ENCODE data around the gene IFT74.

Gene IFT74

DNA sequence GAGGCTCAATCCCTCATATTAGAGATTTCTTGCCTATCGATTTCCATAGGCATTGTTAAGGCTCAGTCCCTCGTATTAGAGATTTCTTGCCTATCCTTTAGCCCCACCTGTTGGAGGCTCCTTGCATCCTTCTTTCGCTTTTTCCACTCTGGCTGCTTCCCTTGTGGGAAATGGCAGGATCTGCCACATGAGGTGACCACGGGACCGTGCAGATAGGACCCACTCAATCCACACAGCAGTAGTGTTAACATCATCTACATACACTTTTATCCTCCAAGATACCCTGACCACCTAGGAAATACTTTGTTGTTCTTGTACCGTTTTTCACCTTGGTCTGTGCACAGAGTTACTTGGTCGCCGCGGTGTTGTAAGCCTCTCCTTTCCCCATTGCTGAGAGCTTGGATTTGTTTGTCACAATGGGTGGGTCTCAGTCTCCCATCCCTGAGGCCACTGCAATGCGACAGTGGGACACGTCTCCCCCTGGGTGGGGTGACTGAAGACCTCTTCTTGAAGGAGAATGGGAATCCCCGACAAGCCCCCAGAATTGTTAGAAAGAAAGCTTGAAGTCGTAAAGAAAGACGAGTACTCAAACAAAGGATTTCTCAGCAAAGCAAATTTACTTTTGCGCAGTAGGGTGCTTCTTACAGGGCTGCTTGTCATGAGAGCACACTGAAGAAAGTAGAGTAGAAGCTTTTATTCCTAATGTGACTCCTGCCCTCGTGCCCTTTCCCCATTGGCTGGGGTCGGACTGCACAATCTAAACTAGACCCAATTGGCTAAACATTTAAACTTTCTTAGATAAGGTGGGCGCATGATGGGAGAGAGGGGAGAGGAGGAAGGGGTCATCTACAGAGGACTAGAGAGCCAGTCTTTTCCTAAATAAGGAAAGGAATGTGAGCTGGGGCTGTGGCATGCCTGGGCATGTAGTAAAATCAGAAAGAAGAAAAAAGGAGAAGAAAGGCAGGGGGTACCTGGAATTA lies 19.8 kb downstream of the IFT74 start:
- no peak for DNase-seq

DNA sequence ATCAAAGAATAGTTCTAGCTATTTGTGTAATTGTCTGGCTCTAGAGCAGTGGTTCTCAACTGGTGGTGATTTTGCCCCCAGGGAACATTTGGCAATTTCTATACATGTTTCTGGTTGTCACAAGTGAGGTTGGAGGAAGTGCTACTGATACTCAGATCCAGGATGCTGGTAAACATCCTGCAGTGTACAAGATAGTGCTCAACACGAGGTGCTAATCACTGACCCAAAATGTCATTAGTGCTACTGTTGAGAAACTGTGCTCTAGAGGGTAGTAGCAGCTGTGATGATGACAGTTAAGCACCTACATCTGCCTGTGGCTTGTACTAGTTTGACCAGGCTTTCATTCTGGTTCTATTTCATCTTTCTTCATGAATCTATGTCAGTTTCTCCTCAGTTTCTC lies 27.1 kb downstream of the IFT74 start:
- no peak for DNase-seq

GRCh38 chr9:26995810-26996209 lies 39.6 kb downstream of the IFT74 start:
- DNase-seq = no peak

DNA sequence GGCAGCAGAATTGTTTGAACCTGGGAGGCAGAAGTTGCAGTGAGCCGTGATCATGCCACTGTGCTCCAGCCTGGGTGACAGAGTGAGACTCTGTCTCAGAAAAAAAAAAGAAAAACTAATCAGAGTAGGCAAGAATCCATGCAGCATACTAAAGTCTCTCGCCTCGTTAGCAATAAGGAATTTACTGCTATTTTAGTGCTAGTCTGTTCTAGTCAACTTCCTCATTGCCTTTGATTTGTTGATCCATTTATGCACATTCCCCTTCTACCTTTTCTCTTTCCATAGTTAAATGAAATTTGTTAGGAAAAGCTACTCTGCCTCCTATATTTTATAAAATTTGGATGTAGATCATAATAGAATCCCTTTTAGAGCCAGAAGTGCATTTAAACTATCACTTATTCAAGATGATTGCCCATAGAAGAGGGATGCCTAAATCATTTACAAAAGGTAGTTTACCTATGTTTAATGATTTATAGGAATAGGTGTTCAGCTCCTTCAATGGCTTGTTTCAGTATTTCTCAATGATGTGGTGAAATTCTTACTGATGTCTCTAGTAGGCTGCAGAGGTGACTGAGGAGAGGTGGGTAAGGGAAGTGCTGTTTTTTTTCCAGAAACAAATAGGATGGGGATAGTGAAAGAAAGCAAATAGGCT lies 47.3 kb downstream of the IFT74 start:
- DNase-seq = no peak

- DNase-seq = no peak
Measured at GRCh38 chr9:27005491-27005890, 49.3 kb downstream of the IFT74 start, which contains the start of gene LRRC19. Gene LRRC19 (minus strand): TSS chr9:27005672. CDS start chr9:26999694, 5,978 bp downstream.

DNA sequence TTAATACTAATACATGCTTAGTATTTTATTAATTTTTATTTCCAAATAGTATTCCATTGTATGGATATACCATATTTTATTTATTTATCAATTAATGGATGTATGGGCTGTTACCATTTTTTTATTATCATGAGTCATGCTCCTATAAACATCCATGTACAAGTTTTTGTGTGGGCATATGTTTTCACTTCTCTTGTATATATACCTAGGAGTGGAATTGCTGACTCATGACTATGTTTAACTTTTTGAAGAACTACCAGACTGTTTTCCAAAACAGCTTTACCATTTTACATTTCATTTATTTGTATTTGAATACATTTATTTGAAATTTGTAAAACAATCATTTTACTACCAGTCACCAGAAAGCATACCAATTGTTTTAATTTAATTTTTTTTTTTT lies 63.4 kb downstream of the IFT74 start:
- no peak for DNase-seq

GRCh38 chr9:27022920-27023319 lies 66.7 kb downstream of the IFT74 start:
- DNase-seq = no peak

DNA sequence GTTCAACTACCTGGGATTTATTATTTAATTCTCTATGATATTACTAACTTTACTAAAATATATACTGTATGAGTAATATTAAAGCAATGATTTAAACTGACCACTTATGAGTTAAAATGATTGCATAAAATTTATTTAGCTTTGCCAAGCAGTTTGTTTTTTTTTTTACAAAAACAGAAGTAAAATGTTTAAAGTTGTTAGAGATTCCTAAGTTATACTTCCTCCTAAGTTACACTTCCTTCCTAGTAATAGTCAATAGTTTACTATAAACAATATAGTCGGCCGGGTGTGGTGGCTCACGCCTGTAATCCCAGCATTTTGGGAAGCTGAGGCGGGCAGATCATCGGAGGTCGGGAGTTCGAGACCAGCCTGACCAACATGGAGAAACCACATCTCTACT lies 73.0 kb downstream of the IFT74 start:
- DNase-seq = no peak

- peak in 2 of 4 experiments; percentile 4 to 6 for DNase-seq
Measured at GRCh38 chr9:27033815-27034403, 77.7 kb downstream of the IFT74 start.

DNA sequence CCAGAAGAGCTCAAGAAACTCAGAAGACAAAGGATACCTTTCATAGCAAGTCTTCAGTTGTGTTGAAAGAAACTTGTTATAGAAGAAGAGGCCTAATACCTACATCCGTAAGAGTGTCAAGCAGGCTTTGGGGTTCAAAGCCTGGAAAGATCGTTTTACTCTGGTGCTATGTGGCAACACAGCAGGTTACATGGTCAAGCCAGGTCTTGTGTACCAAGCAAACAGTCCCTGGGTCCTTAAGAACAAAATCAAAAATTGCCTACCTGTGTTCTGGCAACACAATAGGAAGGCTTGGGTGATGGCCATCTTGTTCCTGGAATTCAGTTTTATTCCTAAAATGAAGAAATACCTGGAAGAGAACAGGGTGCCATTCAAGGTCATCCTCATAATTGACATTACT lies 81.3 kb downstream of the IFT74 start:
- no peak for DNase-seq

DNA sequence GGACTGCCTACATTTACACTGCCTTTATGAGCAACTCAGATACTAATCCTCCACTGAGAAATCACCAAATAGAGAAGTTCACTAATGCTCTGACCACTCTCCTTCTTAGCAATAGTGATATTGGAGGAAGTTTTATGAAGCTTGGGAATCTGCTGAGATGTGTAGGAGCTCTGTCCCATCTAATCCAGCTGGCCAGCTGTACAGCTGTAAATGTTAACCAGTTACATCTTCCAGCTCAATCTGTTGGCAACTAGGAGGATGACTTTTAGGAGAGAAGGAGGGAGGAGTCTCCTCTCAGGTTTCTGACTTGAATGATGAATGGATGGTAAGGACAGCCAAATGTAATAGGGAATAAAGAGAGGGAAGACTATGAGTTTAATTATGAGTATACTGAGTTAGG lies 85.5 kb downstream of the IFT74 start:
- DNase-seq = no peak

GRCh38 chr9:27042476-27042875 lies 86.3 kb downstream of the IFT74 start:
- DNase-seq = no peak

GRCh38 chr9:27043176-27043575 lies 87.0 kb downstream of the IFT74 start:
- DNase-seq = no peak

- DNase-seq = no peak
Measured at GRCh38 chr9:27047136-27047535, 90.9 kb downstream of the IFT74 start.

DNA sequence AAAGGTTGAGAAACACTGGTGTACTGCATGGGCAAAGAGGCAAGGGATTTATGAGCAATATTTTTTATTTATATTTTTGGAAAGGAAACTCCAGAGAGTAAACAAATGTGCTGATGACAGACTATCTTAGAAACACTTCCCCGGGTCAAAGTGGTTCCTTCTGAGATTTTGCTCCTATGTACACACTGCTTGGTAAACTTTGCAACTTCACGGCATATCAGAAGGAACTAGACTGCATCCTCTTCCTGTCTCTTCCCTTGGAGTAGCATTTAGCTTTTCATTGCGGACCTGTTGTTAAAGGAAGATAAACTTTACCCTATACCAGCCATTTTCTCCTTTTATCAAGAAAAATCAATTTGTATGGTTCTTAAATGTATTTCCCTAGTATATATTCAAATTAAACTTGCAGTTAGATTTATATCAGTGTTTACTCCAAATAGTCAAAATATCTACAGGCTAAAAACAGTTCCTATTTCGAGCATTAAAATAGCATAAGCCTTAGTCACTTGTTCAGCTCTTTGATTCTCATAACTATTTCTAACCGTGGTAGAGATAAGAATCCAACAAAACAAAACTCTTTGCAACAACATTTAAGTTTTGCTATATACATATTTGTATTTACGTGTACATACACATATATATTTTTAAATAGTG lies 97.3 kb downstream of the IFT74 start:
- DNase-seq = no peak

DNA sequence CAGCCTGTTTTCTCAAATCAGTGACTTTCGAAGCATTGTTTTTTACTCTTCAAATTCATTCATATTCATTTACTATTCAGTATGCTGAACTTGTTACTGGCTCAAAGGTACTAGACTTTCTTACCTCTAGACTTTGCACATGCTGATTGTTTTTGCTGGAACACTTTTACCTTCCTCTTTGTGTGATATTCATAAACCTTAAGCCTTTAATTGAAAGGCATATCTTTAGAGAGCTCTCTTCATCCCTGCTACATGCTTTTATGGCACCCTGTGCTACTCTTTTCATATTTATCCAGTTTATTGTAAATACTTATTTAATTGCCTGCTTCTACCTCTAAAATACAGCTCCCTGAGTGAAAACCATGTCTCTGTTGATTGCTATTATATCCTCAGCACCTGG lies 97.9 kb downstream of the IFT74 start:
- DNase-seq = no peak

- DNase-seq = no peak
Measured at GRCh38 chr9:27054841-27055240, 98.6 kb downstream of the IFT74 start.

GRCh38 chr9:27059412-27059811 lies 103.2 kb downstream of the IFT74 start:
- no peak for DNase-seq

- no peak for DNase-seq
Measured at GRCh38 chr9:27059907-27060306, 103.7 kb downstream of the IFT74 start.

- no peak for DNase-seq
Measured at GRCh38 chr9:27065288-27065687, 109.1 kb downstream of the IFT74 start.

DNA sequence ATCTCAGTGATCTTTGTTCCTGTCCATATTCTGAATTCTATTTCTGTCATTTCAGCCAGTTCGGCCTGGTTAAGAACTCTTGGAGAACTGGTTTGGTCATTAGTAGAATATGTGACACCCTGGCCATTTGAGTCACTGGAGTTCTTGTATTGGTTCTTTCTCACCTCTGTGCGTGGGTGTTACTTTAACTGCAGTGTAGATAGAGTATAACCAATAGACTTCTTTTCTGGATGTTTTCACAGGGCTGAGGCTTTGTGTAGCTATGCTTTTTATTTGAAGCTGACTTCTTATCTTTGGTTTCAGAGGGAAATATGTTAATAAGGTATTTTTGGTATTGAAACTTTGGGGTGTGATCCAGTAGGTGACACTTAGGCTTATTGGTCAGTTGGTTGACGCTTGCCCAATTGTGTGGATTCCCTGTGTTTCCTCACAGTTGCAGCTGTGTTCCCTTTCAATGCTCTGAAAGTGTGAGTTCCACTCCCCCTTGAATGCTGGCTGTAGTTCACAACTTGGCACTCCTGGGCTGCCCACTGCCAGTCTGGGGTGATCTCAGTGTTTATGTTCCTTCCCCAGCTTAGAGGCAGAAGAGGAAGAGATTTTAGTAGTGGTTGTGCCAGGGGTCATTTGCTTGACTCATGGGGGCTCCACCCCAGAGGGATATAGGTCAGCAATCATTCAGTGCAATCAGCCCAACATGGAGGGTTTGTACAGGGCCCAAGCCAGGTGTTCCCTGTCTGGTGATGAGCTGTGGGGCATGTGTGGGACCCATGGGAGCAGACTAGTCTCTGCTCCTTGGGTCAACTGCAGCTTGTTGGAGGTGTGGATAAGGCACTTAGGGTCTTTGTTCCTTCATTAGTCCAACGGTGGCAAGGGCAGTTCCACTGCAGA lies 117.9 kb downstream of the IFT74 start:
- DNase-seq = no peak

- no peak for DNase-seq
Measured at GRCh38 chr9:27078685-27079084, 122.5 kb downstream of the IFT74 start.

Data from activated naive CD4-positive, alpha-beta T cell (primary cell).